Endothelial cell (in vitro differentiated cells): ENCODE measurements around the gene SLC7A5. TPM values are rescaled to one million over a fixed set of nuclear protein-coding genes. Genes with fewer than 3 reads are reported as not detected.

Experiments
- DNase-seq: peaks from one replicate; pipeline ENCODE4 v3.0.0; 2021; ENCODE audit warnings: low spot score
- H3K27ac Mint-ChIP-seq: one replicate; pipeline ENCODE4 v1.8.0; 2021; ENCODE audit warnings: mixed read lengths, inconsistent platforms; ENCODE audit not compliant: unreplicated experiment
- H3K27me3 Mint-ChIP-seq: one replicate; pipeline ENCODE4 v1.8.0; 2021; ENCODE audit warnings: mild to moderate bottlenecking, moderate library complexity, mixed read lengths, inconsistent platforms; ENCODE audit not compliant: unreplicated experiment
- H3K36me3 Mint-ChIP-seq: one replicate; pipeline ENCODE4 v1.8.0; 2021; ENCODE audit warnings: mild to moderate bottlenecking, low read depth, mixed read lengths, inconsistent platforms; ENCODE audit not compliant: unreplicated experiment
- H3K4me1 Mint-ChIP-seq: one replicate; pipeline ENCODE4 v1.8.0; 2021; ENCODE audit warnings: mild to moderate bottlenecking, mixed read lengths, inconsistent platforms; ENCODE audit not compliant: unreplicated experiment
- H3K4me3 Mint-ChIP-seq: one replicate; pipeline ENCODE4 v1.8.0; 2021; ENCODE audit warnings: mild to moderate bottlenecking, mixed read lengths, inconsistent platforms; ENCODE audit not compliant: unreplicated experiment
- H3K9me3 Mint-ChIP-seq: one replicate; pipeline ENCODE4 v1.8.0; 2021; ENCODE audit warnings: mixed read lengths, inconsistent platforms; ENCODE audit not compliant: unreplicated experiment
- total RNA-seq: library from RNA; stranded (reverse); fragmentation: NEBNext Ultra II Directional; extraction: Animal tissue kit (Norgen Biotek cat#: 25700); gene quantifications from one replicate; pipeline ENCODE4 v1.2.1, GENCODE V29; 2021; ENCODE audit not compliant: unreplicated experiment
- TF ChIP-seq, protein P1 (sequence below): fragments of 200-600 bp; sonication (generic); IDR thresholded peaks from one replicate; pipeline ENCODE4 v1.5.0; 2021; ENCODE audit warnings: antibody characterized with exemption; ENCODE audit not compliant: unreplicated experiment

SLC7A5 gene
- total RNA-seq, 1 donor from 2014 or later = 18.8 TPM

DNA sequence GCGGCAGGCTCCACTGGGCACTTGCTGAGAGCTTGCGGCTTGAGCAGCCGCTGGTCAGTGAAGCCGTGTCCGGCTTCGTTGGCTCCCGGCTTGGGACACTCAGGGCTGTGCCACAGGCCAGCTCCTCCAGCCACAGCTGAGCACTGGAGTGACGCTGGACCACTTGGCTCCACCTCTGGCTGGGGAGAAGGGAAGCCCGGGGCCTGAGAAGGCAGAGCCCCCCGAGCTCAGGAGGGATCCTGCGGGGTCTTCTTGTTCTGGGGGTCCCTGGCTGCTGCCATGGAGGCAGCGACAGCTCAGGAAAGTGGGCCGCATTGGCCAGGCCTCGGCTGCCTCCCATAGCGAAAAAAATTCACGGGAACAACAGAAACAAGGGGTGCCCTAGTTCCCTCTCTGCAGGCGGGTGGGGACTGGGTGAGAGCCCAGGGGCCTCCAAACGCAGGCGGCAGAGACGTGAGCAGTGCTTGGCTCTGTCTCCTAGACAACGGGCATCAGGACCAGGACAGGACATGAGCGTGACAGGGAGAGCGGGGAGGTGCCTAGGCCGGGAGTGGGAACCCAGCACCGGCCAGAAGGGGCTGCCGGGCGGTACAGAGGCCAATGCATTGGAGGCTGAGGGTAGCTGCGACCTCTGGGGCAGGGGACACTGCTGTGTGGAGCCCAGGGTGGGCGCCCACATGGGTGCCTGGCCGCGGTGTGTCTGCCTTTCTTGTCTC, 37.7 kb downstream of the SLC7A5 start:
- no peak for DNase-seq
- Mint-ChIP-seq H3K4me1 (peaks cover 4% of the 10 kb centered on the region), H3K36me3 (peaks cover 10% of the 10 kb centered on the region), H3K4me3 (no peak overlapping the region), H3K27ac (no peak overlapping the region), H3K27me3 (no peaks in the 10 kb centered on the region), H3K9me3 (no peaks in the 10 kb centered on the region)
- TF ChIP-seq, protein P1, sequence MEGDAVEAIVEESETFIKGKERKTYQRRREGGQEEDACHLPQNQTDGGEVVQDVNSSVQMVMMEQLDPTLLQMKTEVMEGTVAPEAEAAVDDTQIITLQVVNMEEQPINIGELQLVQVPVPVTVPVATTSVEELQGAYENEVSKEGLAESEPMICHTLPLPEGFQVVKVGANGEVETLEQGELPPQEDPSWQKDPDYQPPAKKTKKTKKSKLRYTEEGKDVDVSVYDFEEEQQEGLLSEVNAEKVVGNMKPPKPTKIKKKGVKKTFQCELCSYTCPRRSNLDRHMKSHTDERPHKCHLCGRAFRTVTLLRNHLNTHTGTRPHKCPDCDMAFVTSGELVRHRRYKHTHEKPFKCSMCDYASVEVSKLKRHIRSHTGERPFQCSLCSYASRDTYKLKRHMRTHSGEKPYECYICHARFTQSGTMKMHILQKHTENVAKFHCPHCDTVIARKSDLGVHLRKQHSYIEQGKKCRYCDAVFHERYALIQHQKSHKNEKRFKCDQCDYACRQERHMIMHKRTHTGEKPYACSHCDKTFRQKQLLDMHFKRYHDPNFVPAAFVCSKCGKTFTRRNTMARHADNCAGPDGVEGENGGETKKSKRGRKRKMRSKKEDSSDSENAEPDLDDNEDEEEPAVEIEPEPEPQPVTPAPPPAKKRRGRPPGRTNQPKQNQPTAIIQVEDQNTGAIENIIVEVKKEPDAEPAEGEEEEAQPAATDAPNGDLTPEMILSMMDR = no peak

DNA sequence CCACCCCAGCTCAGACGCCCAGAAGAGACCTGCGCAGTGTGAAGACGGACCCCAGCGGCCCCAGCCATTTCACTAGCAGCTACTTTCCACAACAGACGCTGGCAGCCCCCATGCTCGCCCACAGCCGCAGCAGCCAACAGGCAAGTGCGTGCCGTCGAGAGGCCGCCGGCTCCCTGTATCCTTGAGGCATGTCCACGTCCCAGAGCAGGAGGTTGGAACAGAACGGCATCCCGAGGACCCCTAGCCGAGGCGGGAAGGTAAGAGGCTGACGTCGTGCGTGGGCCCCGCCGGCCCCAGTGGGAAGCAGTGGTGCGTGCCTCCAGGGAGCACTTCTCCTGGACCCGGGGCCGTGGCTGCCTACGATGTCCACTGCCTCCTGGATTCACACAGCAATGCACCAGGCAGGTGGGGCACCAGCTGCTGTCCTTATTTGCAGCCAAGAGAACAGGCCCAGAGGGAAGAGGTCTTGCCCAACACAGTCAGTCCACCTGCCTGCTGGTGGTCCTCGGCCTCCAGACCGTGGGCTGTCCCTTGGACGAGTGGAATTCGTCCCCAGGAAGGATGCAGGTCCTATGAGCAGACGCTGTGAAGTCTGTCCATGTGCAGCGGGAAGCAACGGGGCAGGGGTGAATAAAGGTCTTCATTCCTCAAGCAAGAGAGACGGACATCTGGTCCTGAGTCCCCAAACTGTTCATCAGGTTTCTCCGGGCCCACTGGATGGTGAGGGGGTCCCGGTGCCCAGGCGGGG, 38.5 kb downstream of the SLC7A5 start:
- no peak overlapping the region for H3K27ac Mint-ChIP-seq
- no peak for DNase-seq
- TF ChIP-seq, protein P1 = no peak
- H3K27me3 Mint-ChIP-seq = no peaks in the 10 kb centered on the region
- no peak overlapping the region for H3K4me3 Mint-ChIP-seq
- H3K36me3 Mint-ChIP-seq = peaks cover 10% of the 10 kb centered on the region
- H3K4me1 Mint-ChIP-seq = peaks cover 4% of the 10 kb centered on the region
- H3K9me3 Mint-ChIP-seq = no peaks in the 10 kb centered on the region

DNA sequence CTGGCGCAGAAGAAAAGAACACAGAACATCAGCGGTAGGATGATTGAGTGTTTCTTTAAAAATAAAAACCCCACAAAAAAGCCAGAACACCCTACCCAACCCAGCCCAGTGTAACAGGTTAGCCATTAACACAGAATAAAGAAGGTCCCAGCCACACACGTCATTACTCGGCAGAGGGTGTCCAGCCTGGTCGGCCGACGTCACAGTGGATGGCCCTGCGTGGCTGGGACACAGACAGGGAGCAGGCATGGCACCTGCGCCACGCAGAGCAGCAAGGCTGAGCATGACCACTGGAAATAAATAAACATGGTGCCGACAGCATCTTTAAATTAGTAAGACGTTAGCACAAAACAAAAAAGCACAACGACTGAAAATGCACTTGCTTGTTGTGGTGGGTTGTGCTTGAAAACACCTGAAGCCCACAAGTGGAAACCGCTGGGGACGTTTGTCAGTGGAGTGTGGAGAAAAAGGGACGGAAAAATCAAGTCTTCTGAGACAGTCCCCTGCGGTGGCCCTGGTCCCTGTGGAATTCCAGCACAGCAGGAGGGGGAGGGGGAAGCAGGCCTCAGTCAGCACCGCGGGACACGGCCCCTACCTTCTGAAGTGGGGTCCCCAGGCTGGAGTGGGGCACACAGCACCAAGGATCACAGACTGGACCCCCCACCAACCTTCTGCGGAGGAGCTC, 39.2 kb downstream of the SLC7A5 start:
- DNase-seq = no peak
- Mint-ChIP-seq H3K36me3 (peaks cover 10% of the 10 kb centered on the region), H3K27me3 (no peaks in the 10 kb centered on the region), H3K4me3 (no peak overlapping the region), H3K9me3 (no peaks in the 10 kb centered on the region), H3K27ac (no peak overlapping the region), H3K4me1 (peaks cover 7% of the 10 kb centered on the region)
- TF ChIP-seq, protein P1 = no peak

DNA sequence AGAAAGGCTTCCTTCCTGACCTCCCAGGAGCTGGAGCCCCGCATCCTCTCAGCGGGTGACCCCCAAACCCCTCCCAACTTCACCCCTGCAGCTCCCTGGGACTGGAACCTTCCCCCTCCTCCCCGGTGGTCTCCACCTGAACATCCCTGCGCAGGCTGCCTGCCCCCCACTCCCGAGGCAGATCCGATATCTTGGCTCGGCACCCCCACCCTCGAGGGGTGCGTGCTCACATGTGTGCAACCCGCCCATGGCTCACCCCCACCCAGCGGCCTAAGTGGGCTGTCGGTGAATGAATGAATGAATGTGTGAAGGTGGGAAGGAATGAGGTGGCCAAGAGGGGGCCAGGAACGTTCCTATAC, 39.7 kb downstream of the SLC7A5 start:
- Mint-ChIP-seq H3K27me3 (no peaks in the 10 kb centered on the region), H3K36me3 (peaks cover 10% of the 10 kb centered on the region), H3K4me3 (no peak overlapping the region), H3K4me1 (peaks cover 10% of the 10 kb centered on the region), H3K9me3 (no peaks in the 10 kb centered on the region), H3K27ac (no peak overlapping the region)
- no peak for DNase-seq
- TF ChIP-seq, protein P1 = no peak
